Measurements from ENCODE around the gene KLC1. TPM values are rescaled to one million over a fixed set of nuclear protein-coding genes. Genes with fewer than 3 reads are reported as not detected.
A peak's percentile ranks its signal among the peaks of the same experiment; 100 is the strongest.

Gene KLC1
- total RNA-seq, 1 donor from 2014 or later: 200 TPM

- no peak for DNase-seq (ENCODE audit: low spot score)
These were observed 73.8 kb downstream of the KLC1 start for GRCh38 chr14:103702497-103703432.

DNA sequence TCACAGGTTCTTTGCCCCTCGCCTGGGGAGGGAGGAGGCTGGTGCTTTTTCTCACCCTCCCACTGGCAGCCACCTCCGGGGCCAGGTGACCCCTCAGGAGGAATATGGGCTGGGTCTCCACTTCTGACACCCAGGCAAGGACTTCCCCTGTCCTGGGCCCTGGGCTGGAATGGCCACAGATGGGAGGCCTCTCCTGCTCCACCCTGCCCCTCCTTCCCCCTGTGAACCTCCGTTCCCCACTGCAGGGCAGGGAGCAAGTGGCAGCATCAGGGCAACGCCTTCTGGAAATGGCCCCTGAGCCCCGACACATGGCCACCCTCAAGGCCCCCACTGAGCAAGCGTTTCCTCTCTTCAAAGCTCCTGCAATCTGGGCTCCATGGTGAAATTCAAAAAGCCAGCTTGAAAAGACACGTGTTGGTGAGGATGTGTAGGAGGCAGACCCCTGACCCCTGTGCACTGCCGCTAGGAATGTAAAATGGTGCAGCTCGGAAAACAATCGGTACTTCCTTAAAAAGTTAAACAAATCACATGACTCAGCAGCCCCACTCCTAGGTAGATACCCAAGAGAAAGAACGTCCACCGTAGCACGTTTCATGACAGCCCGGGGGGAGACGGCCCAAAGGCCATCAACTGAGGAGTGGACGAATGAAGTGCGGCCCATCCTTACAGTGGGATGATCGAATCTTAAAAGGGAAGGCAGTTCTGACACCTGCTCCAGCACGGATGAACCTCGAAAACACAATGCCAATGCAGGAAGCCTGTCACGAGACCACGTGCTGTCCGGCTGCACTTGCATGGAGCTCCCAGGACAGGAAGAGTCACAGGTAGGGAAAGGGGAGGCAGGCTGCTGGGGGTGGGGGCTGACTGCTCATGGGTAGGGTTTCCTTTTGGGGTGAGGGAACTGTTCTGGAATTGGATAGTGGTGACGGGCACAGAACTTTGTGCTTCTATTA lies 74.7 kb downstream of the KLC1 start:
- no peak for DNase-seq (ENCODE audit: low spot score)

- DNase-seq (ENCODE audit: low spot score): no peak
These were observed 75.7 kb downstream of the KLC1 start for GRCh38 chr14:103704708-103705107.

DNA sequence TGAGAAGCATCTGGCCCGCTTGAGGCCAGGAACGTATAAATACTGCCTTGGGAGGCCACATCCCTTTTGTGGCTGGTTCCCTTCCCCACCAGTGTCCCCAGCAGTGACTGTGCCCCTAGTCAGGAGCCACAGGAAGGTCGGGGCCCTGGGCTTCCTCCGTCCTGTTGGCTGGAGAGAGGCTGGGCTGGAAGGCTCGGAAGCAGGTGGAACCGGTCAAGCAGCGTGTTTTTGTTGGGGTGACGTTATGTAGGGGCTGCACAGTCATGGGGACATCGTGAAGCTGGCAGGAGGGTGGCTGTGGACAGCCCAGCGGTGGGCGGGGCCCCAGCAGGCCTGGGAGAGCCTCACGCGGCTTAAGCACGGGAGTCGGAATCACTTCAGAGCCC lies 76.1 kb downstream of the KLC1 start:
- no peak for DNase-seq (ENCODE audit: low spot score)

DNA sequence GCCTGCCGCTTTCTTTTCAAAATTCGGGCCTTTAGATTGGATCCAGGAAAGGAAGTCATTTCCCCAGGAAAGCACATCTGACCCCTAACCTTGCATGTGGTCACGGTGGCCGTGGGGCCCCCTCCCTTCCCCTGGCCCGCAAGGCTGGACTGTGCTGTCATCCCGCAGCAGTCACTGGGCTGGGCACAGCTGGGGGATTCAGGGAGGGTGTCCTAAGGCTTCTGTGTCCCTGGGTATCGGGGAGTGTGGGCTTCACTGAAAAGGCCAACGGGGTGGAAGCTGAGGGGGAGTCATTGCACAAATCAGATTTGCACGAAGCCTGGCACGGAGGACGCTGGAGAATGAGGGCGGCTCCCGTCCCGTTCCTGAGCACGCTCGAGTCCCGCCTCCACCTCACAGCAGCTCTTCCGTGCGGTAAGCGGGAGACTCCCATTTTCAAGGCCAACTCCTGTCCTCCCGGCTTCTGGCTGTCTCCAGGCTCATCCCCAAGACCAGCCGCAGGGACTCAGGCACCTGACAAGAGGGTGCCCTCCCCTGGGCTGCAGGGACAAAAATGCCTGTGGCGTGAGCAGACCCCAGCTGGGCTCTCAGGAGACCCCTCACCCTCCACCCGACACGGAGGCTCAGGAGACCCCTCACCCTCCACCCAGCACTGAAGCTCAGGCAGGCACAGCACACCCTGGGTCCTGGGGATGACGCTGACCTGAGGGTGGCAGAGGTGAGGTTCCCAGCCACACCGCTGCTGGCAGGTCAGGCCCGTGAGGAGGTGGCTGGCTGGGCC lies 76.7 kb downstream of the KLC1 start:
- no peak for DNase-seq (ENCODE audit: low spot score)

DNA sequence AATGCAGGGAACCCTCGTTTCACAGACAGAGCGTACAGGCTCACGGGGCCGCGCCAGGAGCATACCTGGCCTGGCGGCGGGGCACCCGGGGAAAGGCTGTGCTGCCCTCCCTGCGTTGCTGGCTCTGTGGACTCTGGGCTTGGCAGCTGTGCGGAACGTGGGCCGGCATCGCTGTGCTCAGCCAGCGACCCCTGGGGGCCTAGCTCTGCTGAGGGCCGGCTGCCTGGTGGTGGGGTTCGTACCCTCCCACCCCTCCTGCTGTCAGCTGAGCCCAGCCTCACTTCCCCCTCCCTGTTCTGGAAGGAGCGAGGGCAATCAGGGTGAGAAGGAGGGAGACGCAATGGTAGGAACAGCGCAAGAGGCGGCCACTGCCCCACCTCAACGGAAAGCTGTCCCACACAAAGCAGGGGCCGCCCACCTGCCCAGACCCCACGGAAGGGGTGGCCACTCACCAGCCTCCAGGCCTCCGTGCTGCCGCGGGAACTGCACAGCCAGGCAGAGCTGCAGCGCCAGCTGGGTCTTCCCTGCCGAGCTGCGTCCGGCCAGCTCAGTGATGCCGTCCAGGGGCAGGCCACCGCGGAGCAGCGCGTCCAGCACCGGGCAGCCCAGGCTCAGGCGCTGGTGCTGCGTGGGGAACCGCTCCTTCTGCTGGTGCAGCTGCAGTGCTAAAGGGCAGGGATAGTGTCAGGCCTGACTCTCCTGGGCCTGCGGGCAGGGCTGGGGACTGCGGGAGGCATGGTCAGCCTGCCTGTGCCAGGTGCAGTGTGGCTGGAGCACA lies 77.7 kb downstream of the KLC1 start:
- DNase-seq (ENCODE audit: low spot score): no peak

- DNase-seq (ENCODE audit: low spot score): no peak
These were observed 78.6 kb downstream of the KLC1 start for GRCh38 chr14:103707329-103708263.

- no peak for DNase-seq (ENCODE audit: low spot score)
These were observed 79.8 kb downstream of the KLC1 start for GRCh38 chr14:103708750-103709187.

- DNase-seq (ENCODE audit: low spot score): no peak
These were observed 80.8 kb downstream of the KLC1 start for GRCh38 chr14:103709814-103710213.

DNA sequence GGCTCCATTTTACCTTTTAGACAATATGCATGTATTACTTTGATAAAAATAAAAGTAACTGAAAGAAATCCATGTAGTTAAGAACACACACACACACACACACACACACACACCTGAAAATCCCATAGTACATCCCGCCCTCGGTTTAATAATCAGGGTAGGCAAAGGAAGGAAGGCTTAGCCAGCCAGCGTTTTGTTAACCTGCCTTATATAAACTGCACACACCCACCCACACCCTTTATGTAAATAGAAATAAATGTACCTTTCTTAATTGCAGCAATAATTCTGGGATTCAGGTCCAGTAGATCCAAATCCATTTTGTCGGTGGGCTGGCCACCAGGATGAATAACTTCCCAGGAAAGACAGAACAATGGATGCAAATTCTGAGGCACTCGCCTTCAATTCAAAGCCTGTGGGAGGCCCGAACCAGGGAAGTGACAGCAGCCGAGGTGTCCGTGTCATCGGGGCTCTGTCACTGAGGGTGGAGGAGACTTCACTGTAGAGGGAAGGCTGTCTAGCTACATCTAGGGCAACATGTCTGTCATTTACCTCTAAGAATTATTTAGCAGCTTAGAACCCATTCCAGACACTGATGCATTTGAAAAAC lies 81.9 kb downstream of the KLC1 start:
- no peak for DNase-seq (ENCODE audit: low spot score)

DNA sequence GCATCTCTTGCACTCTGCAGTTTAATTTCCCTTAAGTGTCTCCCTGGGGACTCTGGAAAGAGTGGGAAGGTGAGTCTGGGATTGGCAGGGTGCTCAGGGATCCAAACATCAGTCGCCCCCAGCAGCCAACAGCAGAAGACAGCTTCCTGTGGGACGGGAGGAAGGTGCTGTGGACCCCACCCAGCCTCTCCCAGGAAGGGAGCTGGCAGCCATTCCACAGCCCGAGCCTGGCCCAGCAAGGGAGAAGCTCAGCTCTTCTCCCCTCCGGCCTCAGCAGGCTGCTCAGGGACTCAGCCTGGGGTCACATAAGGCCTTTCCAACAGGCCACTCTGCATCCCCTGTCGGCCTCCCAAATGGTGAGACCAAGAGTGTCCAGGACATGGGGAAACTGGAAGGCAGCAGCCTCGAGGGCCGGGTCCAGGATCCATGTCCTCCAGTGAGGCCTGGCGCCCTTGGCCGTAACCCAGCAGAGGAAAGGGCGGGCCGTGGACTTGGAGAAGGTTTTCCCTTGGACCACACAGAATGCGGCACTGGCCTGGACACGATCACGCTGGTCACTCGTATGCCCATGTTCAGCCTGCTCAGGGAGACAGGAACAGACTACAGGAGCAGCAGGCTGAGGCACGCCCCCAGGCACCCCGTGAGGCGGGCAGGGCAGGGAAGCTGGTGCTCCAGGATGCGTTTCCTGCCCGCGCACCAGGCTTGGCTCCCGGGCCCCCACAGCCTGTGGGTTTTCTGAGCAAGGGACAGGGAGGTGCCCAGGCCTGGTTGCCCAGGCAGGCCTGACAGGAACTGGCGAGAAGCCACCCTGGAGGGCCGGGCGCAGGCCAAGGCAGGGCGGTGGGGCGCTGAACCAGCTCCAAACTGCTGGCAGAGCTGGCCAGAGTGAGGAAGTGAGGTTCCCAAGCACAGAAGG lies 82.8 kb downstream of the KLC1 start:
- DNase-seq (ENCODE audit: low spot score): no peak

DNA sequence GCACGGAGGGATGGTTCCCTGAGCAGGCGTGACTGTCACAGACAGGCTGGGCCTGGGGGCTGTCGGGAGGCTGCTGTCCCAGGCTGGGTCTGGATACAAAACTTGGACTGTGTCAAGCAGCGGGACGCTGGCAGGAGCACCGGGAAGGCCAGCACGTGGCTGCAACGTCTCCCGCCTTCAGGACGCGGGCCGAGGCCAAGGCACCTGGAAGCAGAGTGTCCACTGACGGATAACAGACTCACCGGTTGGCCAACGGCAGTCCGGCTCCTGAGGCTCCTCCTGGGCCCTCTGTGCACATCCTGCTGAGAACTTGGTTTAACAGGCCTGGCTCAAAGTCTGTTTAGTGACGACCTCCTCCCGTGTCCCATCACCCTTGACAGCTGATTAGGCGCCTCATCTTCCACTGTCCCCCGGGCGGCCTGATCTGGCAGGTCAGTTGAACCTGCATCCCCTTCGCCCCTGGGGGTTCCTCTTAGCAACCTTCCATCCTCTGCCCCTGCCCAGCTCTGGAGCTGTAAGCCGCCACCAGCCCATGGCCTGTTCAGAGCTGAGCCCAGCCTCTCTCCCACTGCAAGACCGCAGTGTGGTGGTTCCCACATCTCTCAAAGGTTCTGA lies 83.7 kb downstream of the KLC1 start:
- DNase-seq (ENCODE audit: low spot score): no peak

DNA sequence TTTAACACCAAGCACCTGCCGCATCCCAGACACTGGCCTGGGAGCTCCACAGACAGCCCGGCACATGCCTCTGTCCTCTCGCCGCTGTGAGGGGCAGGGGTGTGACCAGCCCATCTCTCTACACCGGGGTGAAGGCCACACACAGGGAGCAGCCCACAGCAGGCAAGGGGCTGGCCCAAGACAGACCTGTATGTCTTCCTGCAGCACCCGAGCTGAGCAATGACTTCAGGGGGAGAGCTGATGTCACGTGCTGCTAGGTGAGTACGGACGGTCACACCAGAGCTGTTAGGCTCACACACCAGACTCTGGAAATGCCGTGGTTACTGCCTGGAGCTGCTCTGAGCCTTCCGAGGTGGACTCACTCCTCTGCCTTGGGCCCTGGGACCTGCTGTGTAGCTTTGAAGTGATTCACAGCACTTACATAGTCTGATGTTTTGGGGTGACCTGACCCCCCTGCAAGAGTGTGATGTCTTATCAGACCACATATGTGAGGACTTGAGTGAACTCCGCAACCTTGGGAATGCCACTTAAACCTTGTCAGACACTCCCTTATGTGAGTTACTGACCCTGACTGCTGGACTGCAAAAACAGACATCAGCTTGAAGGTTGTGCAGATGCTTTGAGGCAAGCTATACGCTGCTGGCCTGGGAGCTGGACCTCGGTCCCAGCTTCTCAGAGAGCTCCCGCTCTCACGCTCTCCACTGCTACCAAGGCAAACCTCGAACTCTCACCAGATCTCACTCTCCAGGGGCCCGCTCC lies 84.5 kb downstream of the KLC1 start:
- no peak for DNase-seq (ENCODE audit: low spot score)

GRCh38 chr14:103714063-103714724 lies 85.2 kb downstream of the KLC1 start:
- DNase-seq (ENCODE audit: low spot score): no peak

DNA sequence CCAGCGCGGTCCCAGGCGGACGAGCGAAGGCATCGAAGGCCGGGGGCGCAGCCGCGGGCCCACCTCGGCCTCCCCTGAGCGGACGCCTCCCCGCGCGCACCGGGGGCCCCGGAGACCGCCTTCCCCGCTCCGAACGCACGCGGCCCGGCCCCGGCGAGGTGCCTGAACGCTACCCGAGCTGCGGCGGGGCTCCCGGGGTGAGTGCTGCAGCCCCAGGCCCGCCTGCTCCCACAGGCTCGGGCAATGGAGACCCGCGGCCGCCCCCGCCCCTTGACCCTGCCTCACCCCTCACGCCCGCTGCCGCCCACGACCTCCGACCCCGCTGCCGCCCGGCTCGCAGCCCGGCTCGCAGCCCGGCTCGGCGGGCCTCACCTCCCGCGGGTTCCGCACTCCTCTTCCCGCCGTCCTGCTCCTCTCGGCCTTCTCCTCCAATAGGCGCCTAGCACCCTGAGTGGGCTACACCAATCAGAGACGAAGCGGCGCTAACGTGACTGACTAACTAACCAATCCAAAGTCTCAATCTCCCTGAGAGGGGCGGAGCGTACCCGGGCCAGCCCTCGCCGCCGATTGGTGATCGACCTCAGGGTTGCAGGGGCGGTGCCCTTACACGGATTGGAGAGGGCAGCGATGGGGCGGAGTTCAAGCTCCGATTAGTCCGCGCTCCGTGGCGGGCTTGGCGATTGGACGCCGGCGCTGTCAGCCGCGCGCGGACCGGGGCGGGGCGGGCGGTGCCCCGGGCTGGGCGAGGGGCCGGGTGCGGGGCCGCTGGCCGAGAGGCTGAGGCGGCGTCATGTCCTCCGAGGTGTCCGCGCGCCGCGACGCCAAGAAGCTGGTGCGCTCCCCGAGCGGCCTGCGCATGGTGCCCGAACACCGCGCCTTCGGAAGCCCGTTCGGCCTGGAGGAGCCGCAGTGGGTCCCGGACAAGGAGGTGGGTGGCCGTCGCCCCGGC lies 86.3 kb downstream of the KLC1 start, which contains the start of the genes XRCC3 and ZFYVE21:
Gene XRCC3, minus strand, starts transcription at position 400 of the 949 bp plus-strand sequence. CDS start 4,364 bp downstream, outside the sequence.
Gene ZFYVE21, plus strand, starts transcription at position 759 of the 949 bp plus-strand sequence. Its CDS starts 32 bp downstream, at position 791.
- peak; percentile 100 for DNase-seq (ENCODE audit: low spot score)

Data from mesenteric fat pad (tissue), 1 donor.